ACC112 (cell line): ENCODE data around the gene LRRC71.

Experiments used
- H2AFZ ChIP-seq: fragments of 200-600 bp; sonication (generic); one replicate; pipeline ENCODE4 v1.6.0; 2017; ENCODE audit warnings: antibody characterized with exemption, low read length; ENCODE audit not compliant: unreplicated experiment
- H3K27ac ChIP-seq: fragments of 200-600 bp; sonication (generic); 2 replicates; pipeline ENCODE4 v1.5.1; 2014; ENCODE audit warnings: low read depth, mild to moderate bottlenecking, antibody characterized with exemption, low read length, moderate library complexity
- H3K27me3 ChIP-seq: fragments of 200-600 bp; sonication (generic); 2 replicates; pipeline ENCODE4 v1.6.1; 2014; ENCODE audit warnings: mild to moderate bottlenecking, antibody characterized with exemption, low read length, moderate library complexity, mixed read lengths; ENCODE audit not compliant: insufficient read depth
- H3K36me3 ChIP-seq: fragments of 200-600 bp; sonication (generic); 2 replicates; pipeline ENCODE4 v1.6.1; 2016; ENCODE audit warnings: mild to moderate bottlenecking, antibody characterized with exemption, low read length, moderate library complexity, mixed read lengths; ENCODE audit not compliant: insufficient read depth
- H3K4me1 ChIP-seq: fragments of 200-600 bp; sonication (generic); one replicate; pipeline ENCODE4 v1.6.1; 2016; ENCODE audit warnings: low read length, mixed read lengths; ENCODE audit not compliant: insufficient read depth, unreplicated experiment, control insufficient read depth
- H3K4me3 ChIP-seq: fragments of 200-600 bp; sonication (generic); 2 replicates; pipeline ENCODE4 v1.5.1; 2014; ENCODE audit warnings: mild to moderate bottlenecking, low read depth, low read length
- H3K79me2 ChIP-seq: fragments of 200-600 bp; sonication (generic); one replicate; pipeline ENCODE4 v1.6.0; 2016; ENCODE audit warnings: low read length; ENCODE audit not compliant: control insufficient read depth, unreplicated experiment, insufficient read depth

The LRRC71 gene

DNA sequence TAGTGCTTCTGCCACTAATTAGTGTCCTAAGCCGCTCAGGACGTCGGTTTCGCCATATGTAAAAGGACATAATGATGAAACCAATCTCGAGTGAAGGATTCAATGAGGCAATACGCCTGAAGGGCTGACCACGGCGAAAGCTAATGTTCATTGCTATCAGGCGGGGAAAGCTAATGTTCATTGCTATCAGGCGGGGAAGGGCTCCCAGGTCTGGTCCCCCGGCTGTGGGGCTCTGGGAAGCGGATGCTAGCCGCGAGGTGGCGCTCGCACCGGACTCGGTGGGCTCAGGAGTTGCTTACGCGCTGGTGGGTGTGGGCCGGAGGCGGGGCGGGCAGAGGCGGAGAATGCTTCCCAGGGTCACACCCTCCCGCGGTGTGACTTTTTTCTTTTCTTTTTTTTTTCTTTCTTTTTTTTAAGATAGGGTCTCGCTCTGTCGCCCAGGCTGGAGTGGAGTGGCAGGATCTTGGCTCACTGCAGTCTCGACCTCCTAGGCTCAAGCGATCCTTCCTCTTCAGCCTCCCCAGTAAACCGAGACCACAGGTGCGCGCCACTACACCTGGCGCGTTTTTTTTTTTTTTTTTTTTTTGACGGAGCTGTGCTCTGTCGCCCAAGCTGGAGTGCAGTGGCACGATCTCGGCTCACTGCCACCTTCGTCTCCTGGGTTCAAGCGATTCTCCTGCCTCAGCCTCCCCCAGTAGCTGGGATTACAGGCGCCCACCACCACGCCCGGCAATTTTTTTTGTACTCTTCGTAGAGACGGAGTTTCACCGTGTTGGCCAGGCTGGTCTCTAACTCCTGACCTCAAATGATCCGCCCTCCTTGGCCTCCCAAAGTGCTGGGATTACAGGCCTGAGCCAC is 28.0 kb upstream of the LRRC71 start:
- no peaks in the 10 kb centered on the region for H3K36me3 ChIP-seq
- no peaks in the 10 kb centered on the region for H3K27me3 ChIP-seq
- H3K79me2 ChIP-seq = peaks cover 25% of the 10 kb centered on the region
- no peak overlapping the region for H3K27ac ChIP-seq
- no peak overlapping the region for H2AFZ ChIP-seq
- H3K4me1 ChIP-seq = peaks cover 32% of the 10 kb centered on the region
- peak overlapping the region; percentile 75 for H3K4me3 ChIP-seq

DNA sequence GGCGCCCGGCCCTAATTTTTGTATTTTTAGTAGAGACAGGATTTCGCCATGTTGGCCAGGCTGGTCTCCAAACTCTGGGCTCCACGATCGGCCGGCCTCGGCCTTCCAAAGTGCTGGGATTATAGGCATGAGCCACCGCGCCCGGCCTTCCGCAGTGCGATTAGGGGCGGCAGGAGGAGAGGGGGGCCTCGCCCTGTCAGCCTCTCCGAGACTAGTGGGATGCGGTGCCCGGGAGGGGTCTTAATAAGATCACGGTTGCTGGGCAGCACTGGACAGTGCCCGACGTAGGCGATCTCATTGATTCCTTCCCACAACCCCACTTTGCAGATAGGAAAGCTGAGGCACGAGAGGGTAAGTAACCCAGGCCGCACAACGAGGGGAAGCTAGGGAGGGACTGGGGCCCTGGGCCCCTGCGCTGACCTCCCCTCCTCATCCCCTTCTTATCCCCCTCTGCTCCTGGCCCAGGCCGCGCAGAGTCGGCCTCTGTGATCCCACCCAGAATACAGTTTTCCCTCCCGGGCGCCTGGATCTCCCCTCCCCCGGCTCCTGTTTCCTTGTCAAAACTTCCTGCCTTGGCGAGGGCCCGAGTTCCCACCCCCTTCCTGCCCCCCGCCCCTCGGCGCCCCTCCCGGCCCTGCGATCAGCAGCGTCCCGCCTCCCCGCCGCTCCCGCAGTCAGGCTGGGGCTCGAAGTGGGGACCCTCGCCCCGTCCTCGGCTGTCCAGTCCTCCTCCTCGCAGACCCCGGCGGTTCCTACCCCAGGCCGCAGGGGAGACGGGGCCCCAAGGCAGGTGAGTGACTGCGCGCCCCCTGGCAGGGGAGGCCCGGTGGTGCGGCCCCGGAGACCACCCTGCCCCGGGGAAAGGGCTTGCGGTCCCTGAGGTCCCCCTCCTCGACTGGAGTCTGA is 27.1 kb upstream of the LRRC71 start, which contains the start of gene PEAR1:
TSS of gene PEAR1 (plus strand) at position 671 of the 906 bp plus-strand sequence. CDS start 10,209 bp downstream, outside the sequence.
- no peaks in the 10 kb centered on the region for H3K27me3 ChIP-seq
- H3K36me3 ChIP-seq = no peaks in the 10 kb centered on the region
- H3K4me3 ChIP-seq = peak within 1 kb of the TSS; percentile 75
- peak within 1 kb of the TSS; percentile 68 for H2AFZ ChIP-seq
- peak within 1 kb of the TSS; percentile 97 for H3K27ac ChIP-seq
- peaks cover 39% of the 10 kb centered on the region for H3K4me1 ChIP-seq
- H3K79me2 ChIP-seq = peaks cover 25% of the 10 kb centered on the region

DNA sequence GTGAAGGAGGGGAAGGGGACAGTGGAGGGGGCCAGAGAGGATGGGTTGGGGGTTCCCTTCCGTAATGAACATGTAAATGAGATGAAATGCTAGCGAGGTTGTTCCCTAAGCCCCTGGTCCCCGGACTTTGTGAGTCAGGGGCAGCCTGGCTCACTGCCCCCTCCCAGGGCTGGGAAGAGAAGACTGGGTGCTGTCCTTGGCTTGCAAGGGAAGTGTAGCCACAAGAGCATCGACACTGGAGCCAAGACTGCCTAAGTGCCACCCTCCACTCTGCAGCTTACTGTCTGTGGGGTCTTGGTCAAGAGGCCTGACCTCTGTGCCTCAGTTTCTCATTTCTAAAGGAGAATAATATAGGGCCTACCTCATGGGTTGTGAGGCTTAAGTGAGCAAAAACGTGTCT is 26.4 kb upstream of the LRRC71 start:
- Histone ChIP-seq H3K27ac (peak overlapping the region; percentile 97), H3K36me3 (no peaks in the 10 kb centered on the region), H3K27me3 (no peaks in the 10 kb centered on the region), H3K4me1 (peaks cover 46% of the 10 kb centered on the region), H2AFZ (no peak overlapping the region), H3K79me2 (peaks cover 30% of the 10 kb centered on the region), H3K4me3 (peak overlapping the region; percentile 75)

DNA sequence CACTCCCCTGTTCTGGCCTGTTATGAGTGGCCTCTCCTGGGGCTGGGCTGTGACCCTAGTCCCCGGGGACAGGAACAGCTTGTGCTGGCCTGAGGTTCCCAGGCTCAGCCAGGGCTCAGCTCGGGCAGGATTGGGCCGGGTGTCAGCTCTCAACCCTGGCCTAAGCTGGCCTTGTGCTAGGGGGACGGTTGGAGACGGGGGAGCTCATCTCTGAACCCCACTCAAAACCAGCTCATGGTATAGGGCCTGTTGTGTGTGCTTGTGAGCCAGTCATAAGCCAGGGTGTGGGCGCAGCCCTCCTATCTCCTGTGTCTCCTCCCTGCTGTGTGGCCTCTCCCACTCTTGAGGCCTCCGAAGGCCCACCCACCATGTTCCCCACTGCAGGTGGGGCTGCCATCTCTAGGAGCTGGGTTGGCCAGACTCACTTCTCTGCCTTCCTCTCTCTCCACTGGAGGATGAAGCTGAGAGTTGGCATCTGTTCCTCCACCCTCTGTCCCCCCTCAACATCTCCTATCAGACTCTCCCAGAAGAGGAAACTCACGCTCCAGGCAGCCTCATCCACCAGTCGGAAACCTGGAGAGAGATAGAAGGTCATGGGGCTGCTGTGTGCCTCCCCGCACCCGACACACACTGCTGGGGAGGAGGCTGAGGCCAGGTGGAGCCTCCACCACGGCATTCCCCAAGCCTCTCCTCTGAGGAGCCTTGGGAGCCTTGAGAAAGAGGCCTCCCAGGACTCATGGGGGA is 25.5 kb upstream of the LRRC71 start:
- no peak overlapping the region for H2AFZ ChIP-seq
- no peaks in the 10 kb centered on the region for H3K27me3 ChIP-seq
- H3K27ac ChIP-seq = peak overlapping the region; percentile 97

GRCh38 chr1:156895455-156895812 is 25.0 kb upstream of the LRRC71 start:
- Histone ChIP-seq H2AFZ (no peak overlapping the region), H3K4me3 (peak overlapping the region; percentile 75), H3K27ac (peak overlapping the region; percentile 97), H3K4me1 (peaks cover 60% of the 10 kb centered on the region), H3K27me3 (no peaks in the 10 kb centered on the region), H3K79me2 (peaks cover 44% of the 10 kb centered on the region), H3K36me3 (no peaks in the 10 kb centered on the region)

More for the DNA sequence above, 25.5 kb upstream of the LRRC71 start:
- Histone ChIP-seq H3K4me1 (peaks cover 55% of the 10 kb centered on the region), H3K79me2 (peaks cover 39% of the 10 kb centered on the region), H3K4me3 (peak overlapping the region; percentile 75), H3K36me3 (no peaks in the 10 kb centered on the region)

DNA sequence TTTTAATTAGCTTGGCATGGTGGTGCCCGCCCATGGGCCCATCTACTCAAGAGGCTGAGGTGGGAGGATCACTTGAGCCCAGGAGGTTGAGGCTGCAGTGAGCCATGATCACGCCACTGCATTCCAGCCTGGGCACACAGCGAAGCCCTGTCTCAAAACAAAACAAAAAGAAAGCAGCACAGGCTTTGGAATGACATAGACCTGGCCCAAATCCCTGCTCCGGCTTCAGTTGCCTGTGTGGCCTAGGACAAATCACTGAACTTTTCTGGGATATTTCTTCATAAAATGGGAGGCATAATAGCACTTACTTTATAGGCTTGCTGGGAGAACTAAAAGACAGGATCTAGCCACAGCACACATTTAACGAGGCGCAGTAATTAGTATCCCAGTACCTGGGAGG is 24.5 kb upstream of the LRRC71 start:
- peak overlapping the region; percentile 97 for H3K27ac ChIP-seq
- H2AFZ ChIP-seq = no peak overlapping the region
- H3K27me3 ChIP-seq = no peaks in the 10 kb centered on the region
- H3K4me1 ChIP-seq = peaks cover 65% of the 10 kb centered on the region
- H3K4me3 ChIP-seq = peak overlapping the region; percentile 75
- no peaks in the 10 kb centered on the region for H3K36me3 ChIP-seq
- peaks cover 49% of the 10 kb centered on the region for H3K79me2 ChIP-seq

DNA sequence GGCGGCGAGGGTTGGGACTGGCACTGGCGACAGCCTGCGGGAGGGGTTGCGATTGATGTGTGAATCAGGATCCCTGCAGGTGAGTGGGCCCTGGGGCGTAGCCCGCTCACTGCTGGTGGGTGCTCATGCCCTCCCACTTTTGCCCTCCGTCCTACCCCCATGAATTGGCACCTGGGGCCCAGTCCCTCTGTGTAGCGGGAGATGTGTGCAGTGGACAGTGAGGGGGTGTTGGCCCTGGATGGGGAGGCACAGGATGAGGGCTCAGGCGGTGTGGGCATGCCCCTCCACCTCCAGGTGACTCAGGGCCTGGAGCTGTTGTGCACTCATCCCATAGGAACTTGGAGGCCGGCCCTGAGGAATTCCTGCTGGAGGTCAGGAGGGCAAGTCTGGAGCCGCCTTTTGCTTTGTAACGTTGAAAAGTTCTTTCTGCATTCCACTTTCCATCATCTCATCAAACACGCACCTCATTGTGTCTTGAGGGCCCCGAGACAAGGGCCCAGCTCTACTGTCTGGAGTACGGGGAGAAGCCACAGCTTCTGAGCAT is 23.9 kb upstream of the LRRC71 start:
- Histone ChIP-seq H3K27ac (peak overlapping the region; percentile 97), H2AFZ (no peak overlapping the region)

DNA sequence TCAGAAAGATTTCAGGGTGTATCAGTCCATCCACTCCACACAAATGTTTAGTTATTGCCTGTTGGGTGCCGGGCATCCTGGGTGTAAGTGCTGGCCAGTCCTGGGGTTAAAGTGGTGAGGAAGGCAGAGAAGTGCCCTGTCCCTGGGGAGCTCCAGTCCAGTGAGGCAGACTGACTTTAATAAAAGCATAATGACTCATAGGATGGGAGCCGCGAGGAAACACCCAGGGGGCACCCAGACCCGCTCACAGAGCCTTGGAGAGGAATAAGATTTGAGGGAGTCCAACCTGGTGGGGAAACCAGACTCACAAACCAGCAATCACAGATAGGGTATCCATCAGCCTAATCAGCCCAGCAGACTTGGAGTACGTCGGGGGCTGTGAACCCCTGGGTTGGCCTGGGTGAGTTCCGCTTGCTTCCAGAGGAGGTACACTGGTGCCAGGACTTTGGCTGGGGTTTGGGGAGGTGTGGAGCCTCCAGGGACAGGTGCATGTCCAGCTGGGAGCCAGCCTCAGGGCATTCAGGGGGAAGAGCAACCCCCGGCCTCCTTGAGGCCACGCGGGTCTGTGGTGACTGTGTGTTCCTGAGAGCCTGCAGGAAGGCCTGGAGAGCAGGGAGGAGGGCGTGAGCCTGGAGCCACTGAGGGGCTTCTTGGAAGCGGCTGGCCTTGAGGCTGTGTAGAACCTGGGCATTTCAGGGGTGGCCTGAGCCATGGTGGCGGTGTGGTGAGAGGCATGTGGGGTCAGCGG is 23.2 kb upstream of the LRRC71 start:
- Histone ChIP-seq H3K4me3 (peak overlapping the region; percentile 75), H3K36me3 (no peaks in the 10 kb centered on the region), H3K79me2 (peaks cover 62% of the 10 kb centered on the region), H3K27me3 (no peaks in the 10 kb centered on the region), H3K4me1 (peaks cover 79% of the 10 kb centered on the region), H3K27ac (peak overlapping the region; percentile 97), H2AFZ (no peak overlapping the region)

More for the DNA sequence above, 23.9 kb upstream of the LRRC71 start:
- no peaks in the 10 kb centered on the region for H3K27me3 ChIP-seq
- H3K4me1 ChIP-seq = peaks cover 72% of the 10 kb centered on the region
- peaks cover 56% of the 10 kb centered on the region for H3K79me2 ChIP-seq
- H3K36me3 ChIP-seq = no peaks in the 10 kb centered on the region
- H3K4me3 ChIP-seq = peak overlapping the region; percentile 75

GRCh38 chr1:156898161-156898566 is 22.3 kb upstream of the LRRC71 start:
- peak overlapping the region; percentile 75 for H3K4me3 ChIP-seq
- no peak overlapping the region for H2AFZ ChIP-seq
- no peaks in the 10 kb centered on the region for H3K36me3 ChIP-seq
- peak overlapping the region; percentile 97 for H3K27ac ChIP-seq
- H3K4me1 ChIP-seq = peaks cover 85% of the 10 kb centered on the region
- H3K27me3 ChIP-seq = no peaks in the 10 kb centered on the region
- H3K79me2 ChIP-seq = peaks cover 66% of the 10 kb centered on the region
